Activated CD8-positive, alpha-beta memory T cell treated with anti-CD3 and anti-CD28 coated beads, Interleukin-2, amount 50 U/mL, for 24 hours (primary cell): ENCODE data around the gene TTBK2.
A peak's percentile ranks its signal among the peaks of the same experiment; 100 is the strongest.
"Not testable (repeated sequence)": the region's sequence is repeated elsewhere in the genome, so short reads cannot be mapped to it uniquely, and the experiment has no call there.

ENCODE experiments used
- DNase-seq: peaks from one replicate; pipeline ENCODE4 v3.0.0-alpha.2; 2020; ENCODE audit errors: extremely low read depth

The TTBK2 gene

DNA sequence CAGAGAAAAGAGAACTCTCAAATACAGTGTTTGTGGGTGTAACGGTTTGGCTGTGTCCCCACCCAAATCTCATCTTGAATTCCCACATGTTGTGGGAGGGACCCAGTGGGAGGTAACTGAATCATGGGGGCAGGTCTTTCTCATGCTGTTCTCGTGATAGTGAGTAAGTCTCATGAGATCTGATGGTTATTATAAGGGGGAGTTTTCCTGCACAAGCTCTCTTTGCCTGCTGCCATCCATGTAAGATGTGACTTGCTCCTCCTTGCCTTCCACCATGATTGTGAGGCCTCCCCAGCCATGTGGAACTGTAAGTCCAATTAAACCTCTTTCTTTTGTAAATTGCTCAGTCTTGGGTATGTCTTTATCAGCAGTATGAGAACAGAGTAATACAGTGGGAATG, 158.8 kb downstream of the TTBK2 start:
- DNase-seq: not testable (repeated sequence)

DNA sequence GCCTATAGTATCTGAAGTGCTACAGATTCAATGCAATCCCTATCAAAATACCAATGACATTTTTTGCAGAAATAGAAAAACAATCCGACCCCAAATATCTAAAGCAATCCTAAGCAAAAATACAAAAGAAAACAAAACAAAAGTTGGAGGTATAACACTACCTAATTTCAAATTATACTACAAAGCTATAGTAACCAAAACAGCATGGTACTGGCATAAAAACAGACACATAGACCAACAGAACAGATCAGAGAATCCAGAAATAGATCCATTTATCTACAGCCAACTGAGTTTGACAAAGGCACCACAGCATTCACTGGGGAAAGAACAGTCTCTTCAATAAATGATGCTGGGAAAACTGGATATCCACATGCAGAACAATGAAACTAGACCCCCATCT, 159.8 kb downstream of the TTBK2 start:
- DNase-seq: no peak

DNA sequence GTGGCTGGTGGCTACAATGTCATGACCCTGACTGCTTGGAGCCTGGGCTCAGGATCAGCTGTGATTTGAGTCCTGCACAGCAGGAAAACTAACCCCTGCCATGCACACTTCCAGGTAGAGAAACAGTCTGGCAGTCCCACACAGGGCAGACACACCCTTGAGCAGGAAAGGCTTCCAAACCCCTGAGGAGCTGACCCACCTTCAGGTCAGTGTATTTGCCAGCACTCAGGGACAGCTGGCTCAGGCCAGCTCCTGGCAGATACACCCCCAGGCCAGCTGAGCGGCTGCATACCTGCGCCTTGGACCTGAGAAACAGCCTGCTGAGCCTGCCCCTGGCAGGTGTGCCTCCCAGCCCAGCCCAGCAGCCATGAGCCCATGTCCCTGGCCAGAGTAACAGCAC, 161.5 kb downstream of the TTBK2 start:
- DNase-seq: no peak

DNA sequence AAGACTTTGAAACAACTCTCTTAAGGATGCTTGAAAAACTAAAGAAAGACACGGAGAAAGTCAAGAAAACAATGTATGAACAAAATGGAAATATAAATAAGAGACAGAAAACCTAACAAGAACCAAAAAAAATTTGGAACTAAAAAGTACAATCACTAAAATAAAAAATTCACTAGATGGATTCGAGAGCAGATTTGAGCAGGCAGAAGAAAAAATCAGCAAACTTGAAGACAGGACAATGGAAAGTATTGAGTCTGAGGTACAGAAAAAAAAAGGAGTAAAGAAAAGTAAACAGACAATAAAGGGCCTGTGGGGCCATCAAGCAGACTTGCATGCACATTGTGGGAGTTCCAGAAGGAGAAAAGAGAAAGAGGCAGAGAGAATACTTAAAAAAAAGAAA, 170.3 kb downstream of the TTBK2 start:
- no peak for DNase-seq

DNA sequence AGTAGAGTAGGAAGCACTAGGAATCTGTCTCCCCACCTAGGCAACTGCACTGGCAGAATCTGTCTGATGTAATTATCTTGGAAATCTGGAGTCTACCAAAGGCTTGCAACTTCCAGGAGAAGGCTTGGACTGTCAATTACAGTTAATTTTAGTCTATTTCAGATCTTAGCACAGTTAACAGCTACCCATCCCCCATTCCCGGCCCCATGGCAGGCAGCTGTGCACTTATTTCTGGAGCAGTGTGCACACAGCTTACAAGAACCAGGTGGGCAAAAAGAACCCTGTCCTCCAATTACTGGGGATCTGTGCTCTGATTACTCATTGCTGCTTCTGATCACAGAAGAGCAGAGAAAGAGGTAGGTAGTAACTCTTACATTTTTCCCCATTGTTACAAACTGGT, 171.3 kb downstream of the TTBK2 start:
- DNase-seq: no peak

DNA sequence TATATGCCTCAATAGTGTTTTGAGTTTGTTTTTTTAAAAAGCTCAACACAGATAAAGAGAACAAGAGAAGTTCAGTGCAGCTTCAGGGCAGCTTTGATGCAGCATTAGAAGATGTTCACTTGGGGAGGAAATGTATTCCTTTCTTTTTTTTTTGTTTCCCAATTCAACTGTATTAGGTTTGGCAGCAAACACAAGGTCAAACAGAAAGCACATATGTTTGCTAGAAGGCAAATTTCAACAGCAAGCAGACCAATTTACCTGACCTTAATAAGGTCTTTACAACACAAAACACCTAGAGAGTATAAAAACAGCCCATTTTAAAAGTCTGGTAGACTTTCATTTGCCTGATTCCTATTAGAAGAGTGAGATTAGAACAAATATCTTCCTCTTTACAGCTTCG, 176.4 kb downstream of the TTBK2 start:
- no peak for DNase-seq

DNA sequence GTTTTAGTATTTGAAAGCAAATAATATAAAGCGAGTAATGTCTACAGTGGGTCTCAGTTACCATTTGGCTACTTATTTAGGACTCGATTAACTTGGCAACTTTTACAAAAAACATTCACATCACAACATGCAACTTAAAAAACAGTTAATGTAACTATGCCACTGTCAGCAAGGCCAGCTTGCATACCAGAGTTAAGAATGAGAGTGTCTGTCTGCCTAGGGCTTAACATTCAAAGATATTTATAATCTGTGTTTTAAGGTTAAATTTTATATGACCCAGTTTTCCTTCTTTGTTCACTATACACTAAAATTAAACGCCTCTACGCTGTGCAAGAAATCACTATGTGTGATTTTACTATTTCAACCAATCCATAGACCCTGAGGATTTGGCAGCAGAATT, 178.4 kb downstream of the TTBK2 start:
- DNase-seq: no peak

DNA sequence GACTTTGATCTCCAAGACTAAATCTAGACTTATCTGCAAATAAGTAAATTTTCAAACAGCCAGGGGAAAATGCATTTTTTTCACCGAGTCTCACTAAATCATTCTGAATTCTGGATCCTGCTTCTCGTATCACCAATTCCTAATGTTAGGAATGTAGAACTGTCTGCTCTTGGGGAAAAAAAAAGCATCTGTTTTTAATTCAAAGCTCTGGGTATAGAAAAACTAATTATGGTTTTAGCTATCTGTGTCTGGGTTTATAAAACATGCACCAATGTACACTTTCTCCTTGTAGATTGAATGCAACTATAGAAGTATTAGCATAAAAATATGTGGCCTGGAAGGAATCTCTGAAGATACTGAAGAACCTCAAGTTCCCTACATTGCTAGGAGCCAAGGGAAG, 178.9 kb downstream of the TTBK2 start:
- DNase-seq: no peak

DNA sequence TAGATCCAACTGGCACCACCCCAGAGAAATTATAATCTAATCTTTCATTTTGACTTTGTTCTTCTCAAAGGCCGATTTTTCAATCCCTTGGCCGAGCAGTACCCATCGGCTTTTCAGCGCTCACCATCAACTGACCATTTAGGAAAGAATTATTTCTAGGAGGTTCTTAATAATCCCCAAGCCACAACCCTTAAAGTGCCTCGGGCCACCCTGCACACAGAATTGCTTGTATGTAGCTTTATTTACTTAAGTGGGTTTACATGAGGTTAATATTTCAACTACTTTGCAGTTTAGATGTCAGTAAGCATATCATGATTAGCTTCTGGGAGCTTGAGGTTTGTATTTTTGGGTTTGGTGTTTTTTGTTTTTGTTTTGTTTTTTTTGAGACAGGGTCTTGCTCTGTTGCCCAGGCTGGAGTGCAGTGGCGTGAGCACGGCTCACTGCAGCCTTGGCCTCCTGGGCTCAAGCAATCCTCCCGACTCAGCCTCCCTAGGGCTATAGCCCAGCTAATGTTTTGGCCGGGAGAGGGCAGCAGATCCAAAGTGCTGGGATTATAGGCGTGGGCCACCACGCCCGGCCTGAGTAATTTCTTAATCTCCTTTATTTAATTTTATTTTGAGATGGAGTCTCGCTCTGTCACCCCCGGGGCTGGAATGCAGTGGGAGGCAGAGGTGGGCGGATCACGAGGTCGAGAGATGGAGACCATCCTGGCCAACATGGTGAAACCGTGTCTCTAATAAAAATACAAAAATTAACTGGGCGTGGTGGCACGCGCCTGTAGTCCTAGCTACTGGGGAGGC, 182.8 kb downstream of the TTBK2 start:
- DNase-seq: no peak

DNA sequence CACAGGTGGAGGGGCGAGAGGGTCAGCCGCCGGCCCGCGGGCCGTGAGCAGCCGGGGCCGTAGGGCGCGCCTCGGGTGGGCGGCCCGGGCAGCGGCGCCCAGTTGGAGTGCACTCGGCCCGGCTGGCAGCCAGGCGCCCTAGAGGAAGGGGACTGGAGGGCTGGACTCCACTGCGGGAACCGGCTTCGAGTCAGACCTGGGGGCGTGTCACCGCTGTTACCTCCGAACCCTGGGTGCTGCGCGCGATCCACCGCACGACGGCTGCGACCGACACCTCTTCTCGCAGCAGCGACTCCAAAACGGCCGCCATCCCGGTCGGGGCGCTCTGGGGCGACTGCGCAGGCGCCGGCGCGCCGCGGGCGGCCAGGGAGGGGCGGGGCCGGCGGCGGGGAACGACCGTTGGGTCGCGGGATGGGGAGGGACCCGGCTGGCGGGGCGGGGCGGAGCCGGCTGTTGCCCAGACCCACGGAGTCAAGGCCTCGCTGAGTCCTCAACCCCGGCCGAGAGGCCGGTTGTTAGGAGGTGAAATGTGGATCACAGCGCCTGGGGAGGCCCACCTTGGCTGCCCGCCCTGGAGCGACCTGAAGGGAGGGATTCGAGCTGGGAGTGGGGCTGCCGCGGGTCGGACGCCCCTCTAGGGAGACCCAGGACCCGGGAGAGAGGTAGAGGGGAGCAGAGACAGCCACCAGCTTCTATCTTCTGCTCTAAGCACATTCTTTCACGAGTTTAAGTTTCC, 183.6 kb downstream of the TTBK2 start, which contains the start of gene CDAN1:
CDAN1 (minus strand) TSS at position 336 of the 736 bp plus-strand sequence; CDS start at position 310, 26 bp downstream.
- DNase-seq: peak; percentile 74

DNA sequence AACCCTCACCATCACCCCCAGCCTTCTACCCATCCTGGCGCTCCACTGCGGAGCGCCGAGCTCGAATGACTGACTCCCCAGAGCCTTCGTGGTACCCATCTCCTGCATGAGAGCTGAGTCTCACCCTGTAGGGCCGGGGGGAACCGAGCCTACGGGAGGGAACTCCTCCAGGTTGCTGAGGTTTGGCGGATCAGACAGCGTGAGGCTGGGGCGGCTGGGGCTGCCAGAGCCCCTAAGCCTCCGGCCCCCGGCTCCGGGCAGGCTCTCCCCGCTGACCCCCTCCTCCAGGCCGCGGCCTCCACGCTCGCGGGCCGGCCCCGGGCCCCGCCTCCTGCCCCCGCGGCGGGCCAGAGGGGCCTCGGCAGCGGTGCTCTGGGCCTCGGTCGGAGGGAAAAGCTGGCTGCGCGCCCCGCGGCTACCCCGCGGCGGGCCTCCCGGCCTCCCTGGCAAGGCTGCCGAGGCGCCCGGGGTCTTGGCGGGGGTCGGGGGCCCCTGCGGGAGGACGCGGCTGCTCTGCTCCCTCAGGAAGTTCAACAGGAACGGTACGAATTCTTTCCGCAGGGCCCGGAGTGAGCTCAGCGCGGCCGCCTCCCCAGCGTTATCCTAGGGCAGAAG, 184.3 kb downstream of the TTBK2 start:
- no peak for DNase-seq

DNA sequence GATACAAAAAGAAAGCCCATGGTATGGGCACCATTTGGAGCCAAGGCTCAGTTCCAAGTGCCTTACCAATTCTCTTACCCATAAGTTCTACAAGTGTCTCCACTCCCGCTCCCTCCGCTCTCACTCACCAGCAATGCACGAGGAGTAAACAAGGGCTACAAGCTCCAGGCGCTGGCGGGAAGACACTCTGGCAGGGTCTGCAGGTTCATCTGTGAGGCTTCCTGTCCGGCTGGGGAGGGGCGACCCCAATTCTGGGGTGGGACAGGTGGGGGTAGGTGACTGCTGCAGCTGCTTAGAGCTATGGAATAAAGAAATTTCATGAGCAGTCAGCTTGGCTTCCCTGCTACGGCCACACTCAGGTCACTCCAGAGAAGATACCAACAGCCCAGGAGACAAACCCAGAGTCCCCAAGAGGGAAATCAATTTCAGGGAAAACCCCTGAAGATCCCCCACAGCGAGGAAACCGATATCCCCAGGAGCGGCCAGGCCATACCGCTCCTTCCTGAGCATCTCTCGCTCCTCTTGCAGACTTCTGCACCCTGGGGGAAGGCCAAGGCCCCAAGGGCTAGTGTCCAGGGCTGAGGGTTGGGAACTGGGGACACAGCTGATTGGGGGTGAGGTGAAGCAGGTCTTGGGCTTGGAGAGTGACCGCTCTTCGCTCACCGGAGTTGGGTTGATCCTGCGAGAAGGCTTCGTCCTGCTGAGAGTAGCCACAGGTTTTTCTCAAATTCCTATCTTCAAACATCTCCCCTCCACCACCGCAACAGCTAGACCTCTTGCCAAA, 185.0 kb downstream of the TTBK2 start:
- no peak for DNase-seq

DNA sequence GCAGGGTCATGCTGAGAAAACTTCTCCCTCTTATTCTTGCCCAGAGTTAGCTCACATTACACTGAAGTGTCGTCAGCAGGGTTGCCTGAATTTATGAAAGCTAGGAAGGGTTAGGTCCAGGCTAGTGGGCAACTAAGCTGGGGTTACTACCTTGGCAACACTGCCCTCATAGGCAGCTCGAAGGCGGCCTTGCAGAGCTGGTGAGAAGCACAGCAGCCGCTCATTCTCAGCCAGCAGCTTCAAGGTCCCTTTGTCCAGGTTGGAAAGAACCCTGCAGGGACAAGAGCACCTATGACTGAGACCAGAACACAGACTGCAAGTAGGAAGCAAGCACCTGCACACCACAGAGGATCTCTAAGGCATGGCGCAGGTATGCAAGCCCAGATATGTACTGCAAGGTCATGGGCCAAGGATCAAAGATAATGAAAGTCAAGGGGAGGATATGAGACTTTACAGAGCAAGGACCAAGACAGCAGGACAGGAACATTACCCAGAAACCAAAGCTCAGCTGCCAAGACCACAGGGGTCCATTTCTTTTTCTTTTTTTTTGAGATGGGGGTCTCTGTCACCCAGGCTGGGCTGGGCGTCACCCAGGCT, 186.4 kb downstream of the TTBK2 start:
- DNase-seq: no peak

DNA sequence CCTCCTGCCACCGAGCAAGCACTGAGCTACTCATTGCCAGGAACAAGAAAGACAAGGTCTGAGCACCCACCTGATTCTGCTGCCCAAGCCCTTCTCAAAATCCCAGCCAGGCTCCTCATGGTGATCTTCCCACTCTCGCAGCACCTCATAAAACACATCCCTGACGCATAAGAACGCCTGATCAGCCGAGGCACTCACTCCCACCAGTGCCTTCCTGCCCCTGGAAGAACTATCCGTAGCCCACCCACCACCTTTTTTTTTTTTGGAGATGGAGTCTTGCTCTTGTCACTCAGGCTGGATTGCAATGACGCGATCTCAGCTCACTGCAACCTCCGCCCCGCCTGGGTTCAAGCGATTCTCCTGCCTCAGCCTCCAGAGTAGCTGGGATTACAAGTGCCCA, 187.6 kb downstream of the TTBK2 start:
- DNase-seq: no peak

DNA sequence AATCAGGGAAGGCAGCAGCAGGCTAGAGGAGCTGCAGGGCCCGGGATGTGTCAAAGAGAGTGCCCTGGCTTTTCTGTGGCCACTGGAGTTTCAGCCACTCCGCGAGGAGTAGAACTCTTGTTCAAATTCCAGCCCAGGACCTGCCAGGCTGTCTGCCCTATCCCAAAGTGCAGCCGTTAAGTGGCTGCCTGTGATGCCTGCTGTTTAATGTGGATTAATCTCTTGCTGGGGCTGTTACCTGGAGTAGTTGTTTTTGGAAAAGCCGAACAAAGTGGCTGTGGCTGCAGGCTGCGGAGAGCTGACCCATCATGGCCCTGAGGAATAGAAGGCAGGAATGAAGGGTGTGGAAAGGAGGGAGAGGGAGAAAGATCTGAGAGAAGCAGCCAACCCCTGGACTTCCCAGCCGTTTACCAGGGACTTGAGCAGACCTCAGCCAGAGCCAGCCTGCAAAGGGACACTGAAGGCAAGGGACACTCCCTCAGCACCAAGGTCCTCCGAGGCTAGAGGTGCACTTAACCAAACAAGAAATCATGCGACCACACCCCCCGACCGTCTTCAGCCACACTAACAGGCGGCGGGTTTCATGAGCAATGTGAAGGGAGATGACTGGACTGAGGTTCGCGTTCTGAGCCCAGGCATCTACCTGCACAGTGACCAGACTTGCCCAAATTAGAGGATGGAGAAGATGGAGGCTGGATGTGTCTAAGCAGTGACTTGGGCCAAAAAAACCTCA, 188.3 kb downstream of the TTBK2 start:
- no peak for DNase-seq

DNA sequence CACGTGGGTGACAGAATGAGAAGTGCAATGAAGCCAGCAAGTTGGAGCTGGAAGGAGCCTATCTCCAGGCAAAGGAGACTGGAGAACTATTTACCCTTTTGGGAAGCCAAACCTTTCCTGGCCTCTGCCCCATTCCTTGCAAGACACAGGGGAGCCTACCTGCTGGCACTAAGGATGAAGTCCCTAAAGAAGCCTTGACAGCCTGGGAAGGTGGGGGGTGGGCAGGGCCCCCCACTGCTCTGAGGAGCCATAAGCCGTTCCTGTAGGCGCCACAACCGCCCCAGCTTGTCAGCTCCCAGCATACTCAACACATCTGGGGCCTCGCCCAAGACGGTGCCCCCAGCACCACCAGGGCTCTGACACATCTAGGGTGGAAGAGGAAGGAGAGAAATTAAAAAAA, 189.1 kb downstream of the TTBK2 start:
- no peak for DNase-seq

DNA sequence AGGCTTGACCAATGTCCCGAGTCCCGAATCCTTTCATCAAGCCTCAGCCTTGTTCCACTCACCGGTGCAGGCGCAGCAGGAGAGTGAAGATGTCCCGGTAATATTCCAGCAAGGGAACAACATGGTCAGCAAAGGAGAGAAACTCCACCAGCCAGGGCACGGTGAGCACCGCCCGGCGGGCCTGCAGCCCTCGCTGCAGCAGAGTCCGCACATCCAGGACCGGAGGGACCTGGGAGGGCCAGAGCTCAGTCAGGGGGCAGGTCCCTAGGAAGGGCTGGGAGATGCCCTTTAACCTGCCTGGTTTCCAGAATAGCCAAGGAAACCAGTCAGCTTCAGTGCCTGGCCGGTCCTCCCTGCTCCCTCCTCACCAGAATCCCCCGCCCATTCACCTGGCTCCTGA, 190.0 kb downstream of the TTBK2 start:
- DNase-seq: no peak

DNA sequence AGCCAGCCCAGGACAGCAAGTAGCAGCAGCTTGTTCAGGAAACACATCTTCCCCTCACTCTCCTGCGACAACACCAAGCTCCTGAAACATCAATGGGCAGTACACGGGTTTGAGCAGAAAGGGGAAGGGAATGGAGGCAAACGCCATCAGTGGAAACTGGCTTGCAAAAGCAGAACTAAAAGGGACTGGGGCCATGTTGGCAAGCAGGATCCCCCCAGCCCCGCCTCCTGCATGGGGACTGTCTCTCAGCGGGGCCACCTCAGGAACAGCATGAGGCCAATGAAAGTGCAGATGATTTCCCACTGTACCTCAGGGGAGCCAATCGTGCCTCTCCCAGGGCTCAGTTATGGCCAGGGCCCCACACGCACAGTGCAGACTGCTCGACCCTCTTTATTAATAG, 190.4 kb downstream of the TTBK2 start:
- DNase-seq: no peak

DNA sequence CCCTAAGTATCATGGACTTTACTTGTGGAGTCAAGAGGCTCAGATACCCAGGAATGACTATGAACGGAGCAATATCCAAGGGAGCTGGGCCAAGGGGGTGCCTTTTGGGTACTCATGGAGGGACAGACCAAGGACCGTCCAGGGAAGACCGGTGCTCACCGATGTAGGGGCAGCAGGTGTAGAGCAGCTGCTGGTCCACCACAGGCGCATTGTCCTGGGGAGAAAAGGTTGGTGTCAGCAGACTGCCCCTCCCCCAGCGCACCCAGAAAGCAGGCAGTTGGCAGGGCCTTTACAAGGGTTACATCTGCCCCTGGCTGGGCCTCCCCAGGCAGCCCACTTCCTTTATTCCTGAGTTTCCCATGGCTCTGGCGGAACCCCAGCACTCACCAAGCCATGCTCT, 191.2 kb downstream of the TTBK2 start:
- no peak for DNase-seq

DNA sequence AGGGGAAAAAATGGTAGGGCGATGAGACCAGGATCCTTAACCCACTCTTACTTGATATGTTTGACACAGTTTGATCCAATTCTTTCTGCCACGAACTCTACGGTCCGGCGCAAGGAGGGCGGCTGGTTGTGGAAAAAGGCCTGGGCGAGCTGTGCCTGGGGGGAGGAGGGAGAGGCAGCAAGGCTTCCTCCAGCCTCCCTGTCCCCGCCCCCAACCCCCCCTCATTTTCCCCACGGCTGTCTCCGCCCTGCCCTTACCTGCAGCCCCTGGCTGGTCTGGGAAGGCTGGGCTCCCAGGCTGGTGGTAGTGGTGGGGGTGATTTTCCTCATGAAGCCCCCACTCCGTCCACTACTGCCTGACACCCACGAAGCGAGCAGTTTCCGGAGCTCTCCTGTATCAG, 191.6 kb downstream of the TTBK2 start:
- DNase-seq: no peak

DNA sequence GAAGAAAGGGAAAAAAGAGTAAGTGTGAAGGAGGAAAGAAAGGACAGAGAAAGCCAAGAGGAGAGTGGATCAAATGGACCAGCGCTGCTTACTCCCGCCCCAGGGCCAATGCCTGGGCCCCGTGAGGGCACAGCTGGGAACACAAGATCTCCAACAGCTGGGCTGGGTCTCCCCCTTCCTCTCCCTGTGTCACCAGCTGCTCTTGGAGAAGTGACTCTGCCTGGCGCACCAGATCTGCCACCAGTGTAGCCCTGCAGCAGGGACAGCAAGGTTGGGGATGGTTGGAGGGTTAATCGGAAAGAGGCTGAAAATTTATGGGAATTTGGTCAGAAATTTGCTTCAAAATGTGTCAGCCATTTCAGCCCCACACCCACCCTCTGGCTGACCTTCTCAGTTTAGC, 192.0 kb downstream of the TTBK2 start:
- DNase-seq: no peak
